CD4-positive, CD25-positive, alpha-beta regulatory T cell (primary cell): ENCODE results near the gene DNAH2. TPM values are rescaled to one million over a fixed set of nuclear protein-coding genes. Genes with fewer than 3 reads are reported as not detected.

ENCODE experiments used
- ATAC-seq, 2 donors: fragments of 150-1000 bp; cut with Tn5 transposase; one replicate each; pipeline ENCODE4 v1.10.0; 2021; ENCODE audit warnings: low read depth in 2 of 2, moderate number of reproducible peaks in 2 of 2, moderate library complexity in 1 of 2
- DNase-seq, 3 donors: peaks; one replicate each; pipeline versions ENCODE4 v3.0.0 to v3.0.0-alpha.2; 2012 to 2022; ENCODE audit warnings: mixed read lengths in 1 of 3
- H3K27ac ChIP-seq: one replicate; pipeline ENCODE4 v1.7.0; 2013; ENCODE audit warnings: mild to moderate bottlenecking, low read length; ENCODE audit not compliant: insufficient read depth, poor library complexity, severe bottlenecking
- H3K27me3 ChIP-seq: one replicate; pipeline ENCODE4 v1.7.0; 2013; ENCODE audit warnings: low read length; ENCODE audit not compliant: control insufficient read depth, insufficient read depth
- H3K36me3 ChIP-seq: one replicate; pipeline ENCODE4 v1.7.0; 2013; ENCODE audit warnings: mild to moderate bottlenecking, low read length, moderate library complexity; ENCODE audit not compliant: control insufficient read depth, insufficient read depth
- H3K4me1 ChIP-seq: 2 replicates; pipeline ENCODE4 v1.7.0; 2013; ENCODE audit warnings: mild to moderate bottlenecking, low read length; ENCODE audit not compliant: insufficient read depth, control insufficient read depth, poor library complexity, severe bottlenecking
- H3K4me3 ChIP-seq: one replicate; pipeline ENCODE4 v1.7.0; 2013; ENCODE audit warnings: low read depth, mild to moderate bottlenecking, low read length, moderate library complexity
- H3K9me3 ChIP-seq, 2 experiments: 1 replicate in 1 of 2; 2 replicates in 1 of 2; pipeline ENCODE4 v1.7.0; 2013; ENCODE audit warnings: low read length in 2 of 2, mild to moderate bottlenecking in 1 of 2, moderate library complexity in 1 of 2; ENCODE audit not compliant: control insufficient read depth in 2 of 2
- H3K27ac Mint-ChIP-seq, 3 donors: one replicate each; pipeline ENCODE4 v1.8.0; 2020 to 2022; ENCODE audit warnings: mild to moderate bottlenecking in 3 of 3, mixed read lengths in 3 of 3, moderate library complexity in 2 of 3
- H3K27me3 Mint-ChIP-seq: one replicate; pipeline ENCODE4 v1.8.0; 2022; ENCODE audit warnings: mild to moderate bottlenecking, mixed read lengths
- H3K36me3 Mint-ChIP-seq: one replicate; pipeline ENCODE4 v1.8.0; 2020; ENCODE audit warnings: mixed read lengths
- H3K4me1 Mint-ChIP-seq, 4 donors: one replicate each; pipeline ENCODE4 v1.8.0; 2020 to 2022; ENCODE audit warnings: mixed read lengths in 4 of 4, mild to moderate bottlenecking in 1 of 4
- H3K4me3 Mint-ChIP-seq, 4 donors: one replicate each; pipeline ENCODE4 v1.8.0; 2020 to 2022; ENCODE audit warnings: mild to moderate bottlenecking in 4 of 4, mixed read lengths in 4 of 4, moderate library complexity in 3 of 4
- H3K9me3 Mint-ChIP-seq, 7 donors: one replicate each; pipeline ENCODE4 v1.8.0; 2020 to 2022; ENCODE audit warnings: mixed read lengths in 7 of 7, mild to moderate bottlenecking in 3 of 7, moderate library complexity in 2 of 7
- polyA plus RNA-seq, 4 donors: library from polyadenylated mRNA; unstranded; fragments of 300-500 nt; fragmentation: Illumina TruSeq; gene quantifications; one replicate each; pipeline ENCODE4 v1.2.3, GENCODE V29; 2021
- total RNA-seq: library from RNA; stranded (reverse); gene quantifications from one replicate; pipeline ENCODE4 v1.2.3, GENCODE V29; 2022

The DNAH2 gene
- total and polyA plus RNA-seq, 5 donors from 2014 or later = not detected

- DNase-seq (no peak), ATAC-seq (no peak)
- Mint-ChIP-seq H3K36me3 (no peaks in the 10 kb centered on the region), H3K27me3 (peaks cover 28% of the 10 kb centered on the region), H3K9me3 (peaks cover 0 to 1% (median 0%) of the 10 kb centered on the region in 7 donors), H3K4me1 (peaks cover 0 to 3% (median 0%) of the 10 kb centered on the region in 4 donors), H3K4me3 (no peak overlapping the region), H3K27ac (peak overlapping the region in 1 of 3 donors; percentile 48)
- Histone ChIP-seq H3K36me3 (no peaks in the 10 kb centered on the region), H3K27me3 (peaks cover 5% of the 10 kb centered on the region), H3K4me3 (no peak overlapping the region), H3K9me3 (no peaks in the 10 kb centered on the region), H3K27ac (no peak overlapping the region), H3K4me1 (no peaks in the 10 kb centered on the region)
Measured at GRCh38 chr17:7740481-7741001, 23.0 kb downstream of the DNAH2 start.

- H3K27ac ChIP-seq = no peak overlapping the region
- DNase-seq = no peak
- H3K9me3 ChIP-seq = no peaks in the 10 kb centered on the region
- Mint-ChIP-seq H3K9me3 (peaks cover 0 to 1% (median 0%) of the 10 kb centered on the region in 7 donors), H3K27me3 (peaks cover 34% of the 10 kb centered on the region), H3K4me1 (peaks cover 0 to 3% (median 0%) of the 10 kb centered on the region in 4 donors), H3K27ac (no peak overlapping the region), H3K4me3 (no peak overlapping the region), H3K36me3 (no peaks in the 10 kb centered on the region)
- no peak overlapping the region for H3K4me3 ChIP-seq
- no peak for ATAC-seq
- no peaks in the 10 kb centered on the region for H3K36me3 ChIP-seq
- no peaks in the 10 kb centered on the region for H3K4me1 ChIP-seq
- H3K27me3 ChIP-seq = peaks cover 3% of the 10 kb centered on the region
Measured at GRCh38 chr17:7742729-7743128, 25.2 kb downstream of the DNAH2 start.

- H3K4me3 Mint-ChIP-seq = no peak overlapping the region
- Histone ChIP-seq H3K9me3 (no peaks in the 10 kb centered on the region), H3K36me3 (no peaks in the 10 kb centered on the region), H3K4me1 (no peaks in the 10 kb centered on the region), H3K27ac (no peak overlapping the region), H3K4me3 (no peak overlapping the region), H3K27me3 (peaks cover 4% of the 10 kb centered on the region)
- no peak for ATAC-seq
- peaks cover 0 to 3% (median 0%) of the 10 kb centered on the region in 4 donors for H3K4me1 Mint-ChIP-seq
- no peak overlapping the region for H3K27ac Mint-ChIP-seq
- no peak for DNase-seq
- H3K36me3 Mint-ChIP-seq = no peaks in the 10 kb centered on the region
- peaks cover 36% of the 10 kb centered on the region for H3K27me3 Mint-ChIP-seq
- H3K9me3 Mint-ChIP-seq = peaks cover 0 to 1% (median 0%) of the 10 kb centered on the region in 7 donors
Measured at GRCh38 chr17:7744416-7744815, 26.9 kb downstream of the DNAH2 start.

- ATAC-seq = no peak
- Histone ChIP-seq H3K27me3 (peaks cover 8% of the 10 kb centered on the region), H3K36me3 (no peaks in the 10 kb centered on the region), H3K9me3 (no peaks in the 10 kb centered on the region), H3K4me3 (no peak overlapping the region), H3K27ac (no peak overlapping the region), H3K4me1 (no peaks in the 10 kb centered on the region)
- H3K4me1 Mint-ChIP-seq = peaks cover 0 to under 1% (median 0%) of the 10 kb centered on the region in 4 donors
- H3K27me3 Mint-ChIP-seq = peaks cover 32% of the 10 kb centered on the region
- peak overlapping the region in 1 of 4 donors; percentile 38 for H3K4me3 Mint-ChIP-seq
- peaks cover 0 to 1% (median 0%) of the 10 kb centered on the region in 7 donors for H3K9me3 Mint-ChIP-seq
- no peak for DNase-seq
- H3K27ac Mint-ChIP-seq = no peak overlapping the region
- H3K36me3 Mint-ChIP-seq = no peaks in the 10 kb centered on the region
Measured at GRCh38 chr17:7745748-7746470, 28.4 kb downstream of the DNAH2 start.

- H3K9me3 Mint-ChIP-seq = peaks cover 0 to 1% (median 0%) of the 10 kb centered on the region in 7 donors
- H3K36me3 Mint-ChIP-seq = no peaks in the 10 kb centered on the region
- peaks cover 32% of the 10 kb centered on the region for H3K27me3 Mint-ChIP-seq
- H3K4me3 ChIP-seq = no peak overlapping the region
- H3K27ac Mint-ChIP-seq = no peak overlapping the region
- H3K4me1 ChIP-seq = no peaks in the 10 kb centered on the region
- peaks cover 8% of the 10 kb centered on the region for H3K27me3 ChIP-seq
- ATAC-seq = no peak
- no peak overlapping the region for H3K27ac ChIP-seq
- H3K36me3 ChIP-seq = no peaks in the 10 kb centered on the region
- no peak overlapping the region for H3K4me3 Mint-ChIP-seq
- H3K9me3 ChIP-seq = no peaks in the 10 kb centered on the region
- no peak for DNase-seq
- H3K4me1 Mint-ChIP-seq = no peaks in the 10 kb centered on the region
Measured at GRCh38 chr17:7747635-7748071, 30.1 kb downstream of the DNAH2 start.

GRCh38 chr17:7748076-7748775 lies 30.7 kb downstream of the DNAH2 start:
- no peaks in the 10 kb centered on the region for H3K36me3 Mint-ChIP-seq
- H3K27ac ChIP-seq = no peak overlapping the region
- H3K4me3 ChIP-seq = no peak overlapping the region
- no peak for ATAC-seq
- peaks cover 27% of the 10 kb centered on the region for H3K27me3 Mint-ChIP-seq
- no peak overlapping the region for H3K27ac Mint-ChIP-seq
- no peak overlapping the region for H3K4me3 Mint-ChIP-seq
- peaks cover 8% of the 10 kb centered on the region for H3K27me3 ChIP-seq
- no peaks in the 10 kb centered on the region for H3K36me3 ChIP-seq
- peaks cover 0 to 1% (median 0%) of the 10 kb centered on the region in 7 donors for H3K9me3 Mint-ChIP-seq
- H3K4me1 Mint-ChIP-seq = no peaks in the 10 kb centered on the region
- H3K4me1 ChIP-seq = no peaks in the 10 kb centered on the region
- H3K9me3 ChIP-seq = no peaks in the 10 kb centered on the region
- DNase-seq = no peak

GRCh38 chr17:7750321-7750821 lies 32.8 kb downstream of the DNAH2 start:
- Mint-ChIP-seq H3K36me3 (no peaks in the 10 kb centered on the region), H3K27ac (no peak overlapping the region), H3K9me3 (no peaks in the 10 kb centered on the region), H3K27me3 (peaks cover 22% of the 10 kb centered on the region), H3K4me1 (no peaks in the 10 kb centered on the region), H3K4me3 (no peak overlapping the region)
- H3K4me1 ChIP-seq = no peaks in the 10 kb centered on the region
- no peak overlapping the region for H3K27ac ChIP-seq
- peaks cover 6% of the 10 kb centered on the region for H3K27me3 ChIP-seq
- ATAC-seq = no peak
- no peak for DNase-seq
- H3K4me3 ChIP-seq = no peak overlapping the region
- no peaks in the 10 kb centered on the region for H3K9me3 ChIP-seq
- no peaks in the 10 kb centered on the region for H3K36me3 ChIP-seq
